Keratinocyte (primary cell): ENCODE measurements around the gene LIX1.

ENCODE experiments used
- EZH2 ChIP-seq: IDR thresholded peaks from one replicate; pipeline ENCODE4 v1.6.1; 2012; ENCODE audit warnings: inconsistent platforms, mild to moderate bottlenecking, low read length, moderate library complexity
- TF ChIP-seq, protein P1 (sequence below), 3 experiments: IDR thresholded peaks in 1 of 3; conservative IDR thresholded peaks in 1 of 3; optimal IDR thresholded peaks in 1 of 3; 2 replicates in 2 of 3; 3 replicates in 1 of 3; pipeline versions ENCODE3 to v1.5.1; 2011; ENCODE audit warnings: low read length in 3 of 3, mild to moderate bottlenecking in 3 of 3, moderate library complexity in 2 of 3, control low read depth in 1 of 3, inconsistent platforms in 1 of 3; ENCODE audit not compliant: insufficient read depth in 2 of 3; ENCODE audit errors: extremely low read depth in 1 of 3

DNA sequence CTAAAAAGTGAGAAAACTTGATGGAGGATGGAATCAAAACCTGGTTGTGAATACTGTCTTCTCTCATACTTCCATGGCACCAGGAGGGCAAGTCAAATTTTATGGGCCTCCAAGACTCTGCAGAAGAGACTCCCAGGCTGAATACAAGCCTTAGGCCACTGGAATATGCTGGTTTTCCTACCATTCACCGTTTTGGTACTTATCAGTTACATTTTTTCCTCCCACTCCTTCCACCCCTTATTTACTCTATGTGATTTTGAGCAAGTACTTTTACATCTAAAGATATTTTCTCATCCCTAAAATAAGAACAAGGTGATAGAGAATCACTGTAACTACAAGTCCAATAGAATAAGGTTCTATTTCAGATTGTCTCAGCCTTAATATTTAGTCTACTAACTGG, 8.0 kb upstream of the LIX1 start:
- no peak for TF ChIP-seq EZH2
- TF ChIP-seq, protein P1, sequence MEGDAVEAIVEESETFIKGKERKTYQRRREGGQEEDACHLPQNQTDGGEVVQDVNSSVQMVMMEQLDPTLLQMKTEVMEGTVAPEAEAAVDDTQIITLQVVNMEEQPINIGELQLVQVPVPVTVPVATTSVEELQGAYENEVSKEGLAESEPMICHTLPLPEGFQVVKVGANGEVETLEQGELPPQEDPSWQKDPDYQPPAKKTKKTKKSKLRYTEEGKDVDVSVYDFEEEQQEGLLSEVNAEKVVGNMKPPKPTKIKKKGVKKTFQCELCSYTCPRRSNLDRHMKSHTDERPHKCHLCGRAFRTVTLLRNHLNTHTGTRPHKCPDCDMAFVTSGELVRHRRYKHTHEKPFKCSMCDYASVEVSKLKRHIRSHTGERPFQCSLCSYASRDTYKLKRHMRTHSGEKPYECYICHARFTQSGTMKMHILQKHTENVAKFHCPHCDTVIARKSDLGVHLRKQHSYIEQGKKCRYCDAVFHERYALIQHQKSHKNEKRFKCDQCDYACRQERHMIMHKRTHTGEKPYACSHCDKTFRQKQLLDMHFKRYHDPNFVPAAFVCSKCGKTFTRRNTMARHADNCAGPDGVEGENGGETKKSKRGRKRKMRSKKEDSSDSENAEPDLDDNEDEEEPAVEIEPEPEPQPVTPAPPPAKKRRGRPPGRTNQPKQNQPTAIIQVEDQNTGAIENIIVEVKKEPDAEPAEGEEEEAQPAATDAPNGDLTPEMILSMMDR (optimal IDR thresholded peaks at IDR 0.05 in 1 of 3, IDR thresholded peaks at IDR 0.05 in 1 of 3, conservative IDR thresholded peaks at IDR 0.05 in 1 of 3; ENCODE audit: extremely low read depth in 1 of 3, insufficient read depth in 2 of 3, low read length in 3 of 3): no peak
